ENCODE measurements around the gene ZMYM2. TPM values are rescaled to one million over a fixed set of nuclear protein-coding genes. Genes with fewer than 3 reads are reported as not detected.
"Not testable (repeated sequence)": the region's sequence is repeated elsewhere in the genome, so short reads cannot be mapped to it uniquely, and the experiment has no call there.

ZMYM2 gene
- total RNA-seq, 2 donors from 2014 or later: 35.7 to 48.1 TPM

- DNase-seq (ENCODE audit: low spot score): no peak
- peaks cover 0 to 3% of the 10 kb centered on the region in 2 donors for H3K4me1 ChIP-seq
- TF ChIP-seq, protein P1, sequence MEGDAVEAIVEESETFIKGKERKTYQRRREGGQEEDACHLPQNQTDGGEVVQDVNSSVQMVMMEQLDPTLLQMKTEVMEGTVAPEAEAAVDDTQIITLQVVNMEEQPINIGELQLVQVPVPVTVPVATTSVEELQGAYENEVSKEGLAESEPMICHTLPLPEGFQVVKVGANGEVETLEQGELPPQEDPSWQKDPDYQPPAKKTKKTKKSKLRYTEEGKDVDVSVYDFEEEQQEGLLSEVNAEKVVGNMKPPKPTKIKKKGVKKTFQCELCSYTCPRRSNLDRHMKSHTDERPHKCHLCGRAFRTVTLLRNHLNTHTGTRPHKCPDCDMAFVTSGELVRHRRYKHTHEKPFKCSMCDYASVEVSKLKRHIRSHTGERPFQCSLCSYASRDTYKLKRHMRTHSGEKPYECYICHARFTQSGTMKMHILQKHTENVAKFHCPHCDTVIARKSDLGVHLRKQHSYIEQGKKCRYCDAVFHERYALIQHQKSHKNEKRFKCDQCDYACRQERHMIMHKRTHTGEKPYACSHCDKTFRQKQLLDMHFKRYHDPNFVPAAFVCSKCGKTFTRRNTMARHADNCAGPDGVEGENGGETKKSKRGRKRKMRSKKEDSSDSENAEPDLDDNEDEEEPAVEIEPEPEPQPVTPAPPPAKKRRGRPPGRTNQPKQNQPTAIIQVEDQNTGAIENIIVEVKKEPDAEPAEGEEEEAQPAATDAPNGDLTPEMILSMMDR (IDR thresholded peaks at IDR 0.05): no peak
- H3K27me3 ChIP-seq: no peaks in the 10 kb centered on the region
- no peak overlapping the region for H3K27ac ChIP-seq
- H3K36me3 ChIP-seq: peaks cover 23% of the 10 kb centered on the region
- H3K4me3 ChIP-seq: no peak overlapping the region
- no peaks in the 10 kb centered on the region for H3K9me3 ChIP-seq
Observed at GRCh38 chr13:20024702-20025101, 66.2 kb downstream of the ZMYM2 start.

- H3K4me1 ChIP-seq: no peaks in the 10 kb centered on the region
- H3K4me3 ChIP-seq: no peak overlapping the region
- peaks cover 28% of the 10 kb centered on the region for H3K36me3 ChIP-seq
- TF ChIP-seq, protein P1 (IDR thresholded peaks at IDR 0.05): no peak
- H3K27ac ChIP-seq: no peak overlapping the region
- no peaks in the 10 kb centered on the region for H3K9me3 ChIP-seq
- H3K27me3 ChIP-seq: no peaks in the 10 kb centered on the region
- DNase-seq (ENCODE audit: low spot score): no peak
Observed at GRCh38 chr13:20028953-20029352, 70.4 kb downstream of the ZMYM2 start.

DNA sequence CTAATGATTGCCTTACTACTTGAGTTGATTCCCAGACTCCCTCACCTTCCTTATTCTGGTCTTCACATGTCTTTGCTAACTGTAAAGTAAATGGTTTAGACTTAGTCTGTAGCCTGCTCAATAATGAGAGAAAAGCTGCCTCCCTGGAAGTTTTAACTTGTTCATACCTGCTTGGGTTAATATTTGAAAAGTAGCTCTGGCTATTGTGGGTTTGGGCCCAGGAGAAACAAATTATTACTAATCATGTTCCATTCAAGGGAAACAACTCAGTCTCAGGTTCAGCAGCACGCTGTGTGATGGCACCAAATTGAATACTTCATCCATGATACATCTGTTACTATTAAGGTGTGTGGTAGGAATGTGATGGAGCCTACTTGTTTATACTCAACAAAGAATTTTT, 75.0 kb downstream of the ZMYM2 start:
- no peaks in the 10 kb centered on the region for H3K4me1 ChIP-seq
- H3K4me3 ChIP-seq: no peak overlapping the region
- TF ChIP-seq, protein P1 (IDR thresholded peaks at IDR 0.05): no peak
- H3K36me3 ChIP-seq: peaks cover 31% of the 10 kb centered on the region
- no peak for DNase-seq (ENCODE audit: low spot score)
- H3K27me3 ChIP-seq: no peaks in the 10 kb centered on the region
- no peaks in the 10 kb centered on the region for H3K9me3 ChIP-seq
- H3K27ac ChIP-seq: no peak overlapping the region

GRCh38 chr13:20035130-20035529, 76.6 kb downstream of the ZMYM2 start:
- Histone ChIP-seq H3K4me3 (no peak overlapping the region), H3K4me1 (no peaks in the 10 kb centered on the region), H3K27me3 (no peaks in the 10 kb centered on the region), H3K9me3 (no peaks in the 10 kb centered on the region), H3K27ac (no peak overlapping the region), H3K36me3 (peaks cover 31% of the 10 kb centered on the region)
- TF ChIP-seq, protein P1 (IDR thresholded peaks at IDR 0.05): peak in 1 of 2 donors; percentile 50
- no peak for DNase-seq (ENCODE audit: low spot score)

DNA sequence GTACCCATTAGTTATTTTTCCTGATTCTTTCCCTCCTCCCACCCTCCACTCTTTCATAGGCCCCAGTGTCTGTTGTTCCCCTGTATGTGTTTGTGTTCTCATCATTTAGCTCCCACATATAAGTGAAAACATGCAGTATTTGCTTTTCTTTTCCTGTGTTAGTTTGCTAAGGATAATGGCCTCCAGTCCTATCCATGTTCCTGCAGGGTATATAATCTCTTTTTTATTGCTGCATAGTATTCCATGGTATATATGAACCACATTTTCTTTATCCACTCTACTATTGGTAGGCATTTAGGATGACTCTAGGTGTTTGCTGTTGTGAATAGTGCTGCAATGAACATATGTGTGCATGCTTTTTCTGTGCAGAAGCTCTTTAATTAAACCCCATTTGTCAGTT, 79.4 kb downstream of the ZMYM2 start:
- Histone ChIP-seq H3K27me3 (no peaks in the 10 kb centered on the region), H3K36me3 (peaks cover 36% of the 10 kb centered on the region), H3K4me1 (no peaks in the 10 kb centered on the region), H3K4me3 (no peak overlapping the region), H3K27ac (no peak overlapping the region), H3K9me3 (no peaks in the 10 kb centered on the region)
- TF ChIP-seq, protein P1 (IDR thresholded peaks at IDR 0.05): no peak
- DNase-seq (ENCODE audit: low spot score): no peak

- H3K4me3 ChIP-seq; H3K4me1 ChIP-seq; DNase-seq (ENCODE audit: low spot score); H3K27me3 ChIP-seq; H3K27ac ChIP-seq; H3K9me3 ChIP-seq: not testable (repeated sequence)
- peaks cover 34% of the 10 kb centered on the region for H3K36me3 ChIP-seq
Observed at GRCh38 chr13:20042603-20043002, 84.1 kb downstream of the ZMYM2 start.

Data from right atrium auricular region (tissue), 2 donors.